GM23338 (cell line): ENCODE data around the gene DEK. TPM values are rescaled to one million over a fixed set of nuclear protein-coding genes. Genes with fewer than 3 reads are reported as not detected.

Experiments used
- ATAC-seq: fragments of 200-7000 bp; cut with Tn5 transposase; 3 replicates; pipeline ENCODE4 v1.9.1; 2020
- DNase-seq: peaks from one replicate; pipeline ENCODE4 v3.0.0-alpha.2; 2015; ENCODE audit warnings: low spot score
- H2AFZ ChIP-seq: fragments of 200-600 bp; sonication (generic); 2 replicates; pipeline ENCODE4 v1.8.0; 2016; ENCODE audit warnings: antibody characterized with exemption, mild to moderate bottlenecking, moderate library complexity
- H3F3A ChIP-seq: fragments of 200-600 bp; sonication (generic); replicated peaks from 2 replicates; pipeline ENCODE4 v1.8.0; 2017; ENCODE audit warnings: antibody characterized with exemption, mixed run types, low read depth
- H3K27ac ChIP-seq: fragments of 200-600 bp; sonication (generic); 2 replicates; pipeline ENCODE4 v1.6.1; 2016; ENCODE audit warnings: low read depth
- H3K27me3 ChIP-seq: fragments of 200-600 bp; sonication (generic); 2 replicates; pipeline ENCODE4 v1.8.0; 2016; ENCODE audit warnings: mild to moderate bottlenecking, mixed run types, moderate library complexity; ENCODE audit not compliant: insufficient read depth
- H3K36me3 ChIP-seq: fragments of 200-600 bp; sonication (generic); 2 replicates; pipeline ENCODE4 v1.8.0; 2016; ENCODE audit warnings: mild to moderate bottlenecking; ENCODE audit not compliant: insufficient read depth
- H3K4me1 ChIP-seq: fragments of 200-600 bp; sonication (generic); 2 replicates; pipeline ENCODE4 v1.8.0; 2016; ENCODE audit warnings: mild to moderate bottlenecking, moderate library complexity; ENCODE audit not compliant: insufficient read depth
- H3K4me2 ChIP-seq: fragments of 200-600 bp; sonication (generic); 2 replicates; pipeline ENCODE4 v1.7.1; 2017; ENCODE audit warnings: mixed run types
- H3K4me3 ChIP-seq: fragments of 200-600 bp; sonication (generic); 2 replicates; pipeline ENCODE4 v1.6.1; 2016; ENCODE audit warnings: mixed run types
- H3K79me2 ChIP-seq: fragments of 200-600 bp; sonication (generic); replicated peaks from 2 replicates; pipeline ENCODE4 v1.8.0; 2017; ENCODE audit warnings: mild to moderate bottlenecking; ENCODE audit not compliant: insufficient read depth
- H3K9me2 ChIP-seq: fragments of 200-600 bp; sonication (generic); 2 replicates; pipeline ENCODE4 v1.8.0; 2017; ENCODE audit not compliant: insufficient read depth
- H4K20me1 ChIP-seq: fragments of 200-600 bp; sonication (generic); replicated peaks from 2 replicates; pipeline ENCODE4 v1.8.0; 2017; ENCODE audit warnings: mild to moderate bottlenecking; ENCODE audit not compliant: insufficient read depth
- H3K27ac Mint-ChIP-seq: 2 replicates; pipeline ENCODE4 v1.8.0; 2020; ENCODE audit warnings: inconsistent platforms, mild to moderate bottlenecking, moderate library complexity, mixed read lengths
- H3K27me3 Mint-ChIP-seq: 3 replicates; pipeline ENCODE4 v1.8.0; 2022; ENCODE audit warnings: low read depth, mild to moderate bottlenecking, moderate library complexity, mixed read lengths, inconsistent platforms; ENCODE audit not compliant: insufficient read depth, poor library complexity
- H3K36me3 Mint-ChIP-seq: 3 replicates; pipeline ENCODE4 v1.8.0; 2021; ENCODE audit warnings: low read depth, mild to moderate bottlenecking, inconsistent platforms, moderate library complexity, mixed read lengths
- H3K4me1 Mint-ChIP-seq: 3 replicates; pipeline ENCODE4 v1.8.0; 2020; ENCODE audit warnings: mild to moderate bottlenecking, inconsistent platforms, mixed read lengths
- H3K4me3 Mint-ChIP-seq: 3 replicates; pipeline ENCODE4 v1.8.0; 2021; ENCODE audit warnings: moderate library complexity, mild to moderate bottlenecking, inconsistent platforms, mixed read lengths
- H3K9me3 Mint-ChIP-seq: 3 replicates; pipeline ENCODE4 v1.8.0; 2020; ENCODE audit warnings: moderate library complexity, mild to moderate bottlenecking, inconsistent platforms, mixed read lengths
- EZH2 ChIP-seq: fragments of 200-600 bp; sonication (generic); IDR thresholded peaks from one replicate; pipeline ENCODE4 v1.8.0; 2017; ENCODE audit warnings: antibody characterized with exemption, mild to moderate bottlenecking, low read depth; ENCODE audit not compliant: unreplicated experiment
- EZH2phosphoT487 ChIP-seq: fragments of 200-600 bp; sonication (generic); IDR thresholded peaks from one replicate; pipeline ENCODE4 v1.8.1; 2018; ENCODE audit warnings: antibody characterized with exemption; ENCODE audit not compliant: unreplicated experiment
- JUNB ChIP-seq: IDR thresholded peaks from one replicate; pipeline ENCODE4 v1.6.1; 2016; ENCODE audit warnings: antibody characterized with exemption; ENCODE audit not compliant: unreplicated experiment
- POLR2AphosphoS5 ChIP-seq: IDR thresholded peaks from 2 replicates; pipeline ENCODE4 v1.6.1; 2016; ENCODE audit warnings: antibody characterized with exemption, low read depth
- STAT1 ChIP-seq: IDR thresholded peaks from one replicate; pipeline ENCODE4 v1.6.1; 2016; ENCODE audit warnings: antibody characterized with exemption; ENCODE audit not compliant: unreplicated experiment
- ZNF114 ChIP-seq: fragments of 250-450 bp; sonication (Bioruptor Pico); IDR thresholded peaks from 2 replicates; pipeline ENCODE4 v1.5.0; 2020; ENCODE audit warnings: mild to moderate bottlenecking, moderate library complexity
- ZNF331 ChIP-seq: fragments of 250-450 bp; sonication (Bioruptor Pico); IDR thresholded peaks from 2 replicates; pipeline ENCODE4 v1.5.0; 2020; ENCODE audit warnings: low read depth, mild to moderate bottlenecking, moderate library complexity
- ZNF462 ChIP-seq: fragments of 250-450 bp; sonication (Bioruptor Pico); IDR thresholded peaks from 2 replicates; pipeline ENCODE4 v1.5.0; 2020; ENCODE audit warnings: mild to moderate bottlenecking, moderate library complexity
- polyA plus RNA-seq: library from polyadenylated mRNA; unstranded; fragments of >200 nt; fragmentation: Nextera tagmentation; extraction: Ambion mirVana; gene quantifications from 2 replicates; pipeline ENCODE4 v1.2.1, GENCODE V29; 2016
- total RNA-seq: library from RNA; depleted of rRNA; stranded (reverse); fragments of >200 nt; shearing (Covaris generic); gene quantifications from 2 replicates; pipeline ENCODE4 v1.2.3, GENCODE V29; 2014
- TF ChIP-seq, protein P1 (sequence below), 2 experiments: fragments of 200-600 bp in 1 of 2; sonication (generic) in 1 of 2; conservative IDR thresholded peaks; 2 replicates each; pipeline versions ENCODE4 v1.5.1 to v1.6.1; 2016 to 2017; ENCODE audit warnings: antibody characterized with exemption in 2 of 2, low read depth in 2 of 2, mild to moderate bottlenecking in 2 of 2, moderate library complexity in 1 of 2
- TF ChIP-seq, protein P2 (sequence below): IDR thresholded peaks from 2 replicates; pipeline ENCODE4 v1.6.1; 2016; ENCODE audit warnings: antibody characterized with exemption

Gene DEK
- total and polyA plus RNA-seq, 2 experiments from 2014 or later: 218 to 582 TPM

DNA sequence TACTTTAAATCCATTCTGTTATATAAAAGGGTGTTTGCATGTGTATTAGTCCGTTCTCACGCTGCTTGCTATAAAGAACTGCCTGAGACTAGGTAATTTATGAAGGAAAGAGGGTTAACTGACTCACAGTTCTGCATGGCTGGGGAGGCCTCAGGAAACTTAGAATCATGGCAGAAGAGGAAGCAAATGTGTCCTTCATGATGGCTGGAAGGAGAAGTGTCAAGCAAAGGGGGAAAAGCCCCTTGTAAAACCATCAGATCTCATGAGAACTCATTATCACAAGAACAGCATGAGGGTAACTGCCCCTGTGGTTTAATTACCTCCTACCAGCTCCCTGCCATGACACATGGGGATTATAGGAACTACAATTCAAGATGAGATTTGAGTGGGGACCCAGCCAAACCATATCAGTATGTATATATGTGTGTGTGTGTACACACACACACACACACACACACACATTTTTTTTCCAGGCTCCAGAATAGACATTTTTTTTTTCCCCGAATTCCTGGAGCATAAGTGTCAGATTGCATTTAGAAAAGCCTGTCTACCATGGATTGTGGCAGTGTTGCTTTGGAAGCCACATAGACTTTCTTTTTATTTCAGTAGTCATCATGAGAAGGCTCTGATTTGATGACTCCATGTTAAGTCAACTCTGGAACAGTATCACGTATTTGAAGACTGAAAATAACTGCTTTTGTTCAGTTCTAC lies 77.6 kb downstream of the DEK start:
- peak overlapping the region; percentile 15; the same call in 1 of the 3 replicates for H3K4me3 Mint-ChIP-seq

DNA sequence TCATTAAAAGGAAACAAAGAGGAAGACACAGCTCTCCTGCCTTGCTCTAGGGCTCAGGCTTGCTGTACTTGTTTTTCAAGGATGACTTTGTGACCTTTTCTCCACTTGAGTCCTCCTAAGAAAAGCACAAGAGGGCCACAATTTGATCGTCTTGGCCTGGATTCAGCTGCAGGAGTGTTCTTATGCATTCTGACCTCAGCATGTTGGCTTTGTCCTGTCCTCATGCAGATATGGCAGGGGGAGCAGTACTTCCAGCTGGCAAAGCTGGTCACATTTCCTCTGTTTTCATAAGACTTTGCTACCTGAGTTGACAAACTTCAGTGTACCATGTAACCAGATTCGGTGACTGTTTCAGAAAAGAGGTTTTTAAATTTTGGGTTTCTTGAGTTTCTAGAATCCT lies 78.3 kb downstream of the DEK start:
- Mint-ChIP-seq H3K9me3 (no peaks in the 10 kb centered on the region), H3K4me3 (peak overlapping the region; percentile 15; the same call in 2 of the 3 replicates), H3K36me3 (peaks cover 8% of the 10 kb centered on the region; the same call in 1 of the 3 replicates), H3K27me3 (peaks cover 2% of the 10 kb centered on the region), H3K4me1 (peaks cover 50% of the 10 kb centered on the region), H3K27ac (peak overlapping the region; percentile 97)
- Histone ChIP-seq H3K27ac (peak overlapping the region; percentile 34; the same call in 1 of the 2 replicates), H3F3A (no peaks in the 10 kb centered on the region), H3K36me3 (no peaks in the 10 kb centered on the region), H3K79me2 (no peaks in the 10 kb centered on the region), H3K4me2 (no peak overlapping the region), H3K4me3 (no peak overlapping the region), H2AFZ (no peak overlapping the region), H3K4me1 (peaks cover 21% of the 10 kb centered on the region), H4K20me1 (no peaks in the 10 kb centered on the region), H3K9me2 (no peaks in the 10 kb centered on the region), H3K27me3 (no peaks in the 10 kb centered on the region)
- DNase-seq (peak; percentile 52), ATAC-seq (peak; percentile 92)
- TF ChIP-seq ZNF114 (CRISPR knock-in tag): no peak
- TF ChIP-seq STAT1: no peak
- no peak for TF ChIP-seq JUNB
- TF ChIP-seq ZNF462 (CRISPR knock-in tag): peak; percentile 98
- no peak for TF ChIP-seq ZNF331 (CRISPR knock-in tag)
- TF ChIP-seq, protein P1, sequence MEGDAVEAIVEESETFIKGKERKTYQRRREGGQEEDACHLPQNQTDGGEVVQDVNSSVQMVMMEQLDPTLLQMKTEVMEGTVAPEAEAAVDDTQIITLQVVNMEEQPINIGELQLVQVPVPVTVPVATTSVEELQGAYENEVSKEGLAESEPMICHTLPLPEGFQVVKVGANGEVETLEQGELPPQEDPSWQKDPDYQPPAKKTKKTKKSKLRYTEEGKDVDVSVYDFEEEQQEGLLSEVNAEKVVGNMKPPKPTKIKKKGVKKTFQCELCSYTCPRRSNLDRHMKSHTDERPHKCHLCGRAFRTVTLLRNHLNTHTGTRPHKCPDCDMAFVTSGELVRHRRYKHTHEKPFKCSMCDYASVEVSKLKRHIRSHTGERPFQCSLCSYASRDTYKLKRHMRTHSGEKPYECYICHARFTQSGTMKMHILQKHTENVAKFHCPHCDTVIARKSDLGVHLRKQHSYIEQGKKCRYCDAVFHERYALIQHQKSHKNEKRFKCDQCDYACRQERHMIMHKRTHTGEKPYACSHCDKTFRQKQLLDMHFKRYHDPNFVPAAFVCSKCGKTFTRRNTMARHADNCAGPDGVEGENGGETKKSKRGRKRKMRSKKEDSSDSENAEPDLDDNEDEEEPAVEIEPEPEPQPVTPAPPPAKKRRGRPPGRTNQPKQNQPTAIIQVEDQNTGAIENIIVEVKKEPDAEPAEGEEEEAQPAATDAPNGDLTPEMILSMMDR (conservative IDR thresholded peaks at IDR 0.05; ENCODE audit: low read depth in 2 of 2): no peak
- no peak for TF ChIP-seq EZH2phosphoT487
- TF ChIP-seq, protein P2, sequence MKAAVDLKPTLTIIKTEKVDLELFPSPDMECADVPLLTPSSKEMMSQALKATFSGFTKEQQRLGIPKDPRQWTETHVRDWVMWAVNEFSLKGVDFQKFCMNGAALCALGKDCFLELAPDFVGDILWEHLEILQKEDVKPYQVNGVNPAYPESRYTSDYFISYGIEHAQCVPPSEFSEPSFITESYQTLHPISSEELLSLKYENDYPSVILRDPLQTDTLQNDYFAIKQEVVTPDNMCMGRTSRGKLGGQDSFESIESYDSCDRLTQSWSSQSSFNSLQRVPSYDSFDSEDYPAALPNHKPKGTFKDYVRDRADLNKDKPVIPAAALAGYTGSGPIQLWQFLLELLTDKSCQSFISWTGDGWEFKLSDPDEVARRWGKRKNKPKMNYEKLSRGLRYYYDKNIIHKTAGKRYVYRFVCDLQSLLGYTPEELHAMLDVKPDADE: no peak

More for the DNA sequence above, 77.6 kb downstream of the DEK start:
- Mint-ChIP-seq H3K36me3 (peaks cover 9% of the 10 kb centered on the region; the same call in 2 of the 3 replicates), H3K27me3 (peaks cover 2% of the 10 kb centered on the region), H3K27ac (peak overlapping the region; percentile 97), H3K4me1 (peaks cover 50% of the 10 kb centered on the region), H3K9me3 (no peaks in the 10 kb centered on the region)
- H3K36me3 ChIP-seq: no peaks in the 10 kb centered on the region
- no peaks in the 10 kb centered on the region for H3K9me2 ChIP-seq
- peak overlapping the region; percentile 34; the same call in 1 of the 2 replicates for H3K27ac ChIP-seq
- no peaks in the 10 kb centered on the region for H4K20me1 ChIP-seq
- no peaks in the 10 kb centered on the region for H3K79me2 ChIP-seq
- ATAC-seq: peak; percentile 20; the same call in 1 of the 3 replicates
- H3K4me3 ChIP-seq: no peak overlapping the region
- DNase-seq: no peak
- H3K27me3 ChIP-seq: no peaks in the 10 kb centered on the region
- peaks cover 21% of the 10 kb centered on the region for H3K4me1 ChIP-seq
- H3K4me2 ChIP-seq: no peak overlapping the region
- no peak for TF ChIP-seq ZNF331 (CRISPR knock-in tag)
- TF ChIP-seq POLR2AphosphoS5: no peak
- TF ChIP-seq EZH2: no peak
- no peak for TF ChIP-seq ZNF114 (CRISPR knock-in tag)
- H2AFZ ChIP-seq: no peak overlapping the region
- H3F3A ChIP-seq: no peaks in the 10 kb centered on the region
